ENCODE measurements around the gene ROCK2. TPM values are rescaled to one million over a fixed set of nuclear protein-coding genes. Genes with fewer than 3 reads are reported as not detected.
A peak's percentile ranks its signal among the peaks of the same experiment; 100 is the strongest.

ROCK2 gene
- total and polyA plus RNA-seq, 2 of the 13 experiments (the other 11 are each of a cell fraction or from before 2014, with no cell fraction given) = 38.1 to 119 TPM

DNA sequence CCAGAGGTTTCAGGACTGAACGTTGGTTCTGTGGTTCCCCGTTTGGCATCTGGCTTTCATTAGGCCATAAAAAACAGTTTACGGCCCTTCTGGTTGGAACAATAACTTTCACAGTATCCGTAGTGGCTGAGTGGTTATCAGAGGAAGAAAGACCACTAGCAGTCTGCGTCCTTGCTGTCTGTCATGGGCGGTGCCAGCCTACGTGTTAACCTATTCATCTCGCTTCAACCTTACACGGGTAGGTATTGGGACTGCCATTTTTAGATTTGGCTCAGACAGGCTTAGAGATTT, 42.6 kb upstream of the ROCK2 start:
- no peak overlapping the region for H3K27ac ChIP-seq (ENCODE audit: extremely low read length, insufficient read depth, low read length)
- no peaks in the 10 kb centered on the region for H3K27me3 ChIP-seq (ENCODE audit: control insufficient read depth in 1 of 2, insufficient read depth in 2 of 2, low read length in 2 of 2)
- in situ Hi-C loops (cut with HindIII; ENCODE audit: extremely low pct_ligation_motif_present, low pct_unique_long_range_greater_than_20kb) (no loop called here), intact Hi-C loops (cut with micrococcal nuclease; ENCODE audit: unreplicated experiment) (no loop called here)
- WGBS (ENCODE audit: low lambda C conversion rate) = 79% methylated on average over 9 of the region's 9 CpGs
- FAIRE-seq (no peak), DNase-seq (ENCODE audit: low spot score) (no peak), ATAC-seq (no peak)
- H3K9ac ChIP-seq (ENCODE audit: insufficient read depth, low read depth, low read length) = no peak overlapping the region
- H3K4me2 ChIP-seq (ENCODE audit: low read depth, low read length) = no peak overlapping the region
- H3K79me2 ChIP-seq (ENCODE audit: insufficient read depth, low read length) = no peaks in the 10 kb centered on the region
- CTCF ChIA-PET (ENCODE audit: low intra/inter-chr PET ratio, low total read pairs) = no interaction called here
- H3K9me3 ChIP-seq (ENCODE audit: low read length) = no peaks in the 10 kb centered on the region
- H3K4me3 ChIP-seq (replicated peaks in 1 of 3; ENCODE audit: insufficient read depth in 1 of 3, low read depth in 2 of 3, low read length in 3 of 3) = no peak overlapping the region
- no peak overlapping the region for H2AFZ ChIP-seq (ENCODE audit: low read length)
- TF ChIP-seq CREB1 (IDR thresholded peaks at IDR 0.05) (no peak), CREB1 (CRISPR knock-in tag; IDR thresholded peaks at IDR 0.05) (no peak), ZNF224 (CRISPR knock-in tag; IDR thresholded peaks at IDR 0.05) (no peak), POLR2AphosphoS5 (IDR thresholded peaks at IDR 0.05; ENCODE audit: low read depth, low read length) (no peak), SPEN (CRISPR knock-in tag; IDR thresholded peaks at IDR 0.05; ENCODE audit: low read depth) (peak; percentile 23; the same call in 1 of the 2 replicates), ZNF382 (CRISPR knock-in tag; IDR thresholded peaks at IDR 0.05; ENCODE audit: borderline replicate concordance) (0 out of 2 replicates have a peak, but pooled peaks have one; percentile 50), ZNF33B (CRISPR knock-in tag; IDR thresholded peaks at IDR 0.05) (no peak), ZNF839 (CRISPR knock-in tag; IDR thresholded peaks at IDR 0.05; ENCODE audit: borderline replicate concordance) (no peak), ZSCAN30 (CRISPR knock-in tag; IDR thresholded peaks at IDR 0.05) (0 out of 2 replicates have a peak, but pooled peaks have one; percentile 32)
- no peaks in the 10 kb centered on the region for H4K20me1 ChIP-seq (ENCODE audit: insufficient read depth, low read length)
- BruUV-seq (replicated peaks) = no TSS peak
- no peaks in the 10 kb centered on the region for H3K36me3 ChIP-seq (replicated peaks in 1 of 2; ENCODE audit: control insufficient read depth in 1 of 2, insufficient read depth in 2 of 2, low read length in 2 of 2)
- H3K4me1 ChIP-seq (ENCODE audit: insufficient read depth, low read length) = peaks cover 77% of the 10 kb centered on the region
- POLR2A ChIA-PET = interaction anchor here (1.1 to 7.5 kb wide), 6 partner anchors 11 to 43 kb away, joined by 4 to 99 read pairs (median 36); partner anchors contain the start of gene ROCK2

GRCh38 chr2:11385847-11386246, 41.4 kb upstream of the ROCK2 start:
- Histone ChIP-seq H3K9ac (ENCODE audit: insufficient read depth, low read depth, low read length) (no peak overlapping the region), H3K4me2 (ENCODE audit: low read depth, low read length) (no peak overlapping the region; the same call in 1 of the 2 replicates), H4K20me1 (ENCODE audit: insufficient read depth, low read length) (no peaks in the 10 kb centered on the region), H3K4me1 (ENCODE audit: insufficient read depth, low read length) (peaks cover 76% of the 10 kb centered on the region), H3K27me3 (ENCODE audit: control insufficient read depth in 1 of 2, insufficient read depth in 2 of 2, low read length in 2 of 2) (no peaks in the 10 kb centered on the region), H3K27ac (ENCODE audit: extremely low read length, insufficient read depth, low read length) (no peak overlapping the region), H3K4me3 (replicated peaks in 1 of 3; ENCODE audit: insufficient read depth in 1 of 3, low read depth in 2 of 3, low read length in 3 of 3) (no peak overlapping the region), H2AFZ (ENCODE audit: low read length) (no peak overlapping the region), H3K9me3 (ENCODE audit: low read length) (no peaks in the 10 kb centered on the region), H3K36me3 (replicated peaks in 1 of 2; ENCODE audit: control insufficient read depth in 1 of 2, insufficient read depth in 2 of 2, low read length in 2 of 2) (no peaks in the 10 kb centered on the region), H3K79me2 (ENCODE audit: insufficient read depth, low read length) (no peaks in the 10 kb centered on the region)
- POLR2A ChIA-PET = interaction anchor here (1.1 to 2.5 kb wide), 6 partner anchors 10 to 42 kb away, joined by 3 to 9 read pairs (median 6); partner anchors contain the start of gene ROCK2
- WGBS (ENCODE audit: low lambda C conversion rate) = 54% methylated on average over 3 of the region's 3 CpGs
- in situ Hi-C loops (cut with HindIII; ENCODE audit: extremely low pct_ligation_motif_present, low pct_unique_long_range_greater_than_20kb) (no loop called here), intact Hi-C loops (cut with micrococcal nuclease; ENCODE audit: unreplicated experiment) (loop anchor here (1.0 kb wide), 1 partner anchor 9 kb away; no protein-coding TSS in a partner anchor)
- ATAC-seq = no peak
- TF ChIP-seq ATF7 (IDR thresholded peaks at IDR 0.05) = peak; percentile 58; the same call in 1 of the 2 replicates
- TF ChIP-seq ATF7 (CRISPR knock-in tag; IDR thresholded peaks at IDR 0.05) = no peak
- TF ChIP-seq RARA (CRISPR knock-in tag; IDR thresholded peaks at IDR 0.05) = no peak
- TF ChIP-seq CCDC6 (CRISPR knock-in tag; IDR thresholded peaks at IDR 0.05) = no peak
- CTCF ChIA-PET (ENCODE audit: low intra/inter-chr PET ratio, low total read pairs) = no interaction called here
- no peak for FAIRE-seq
- no TSS peak for BruUV-seq (replicated peaks)
- DNase-seq (ENCODE audit: low spot score) = no peak

Data from HepG2 (cell line).